T-helper 1 cell treated with Interleukin-12 subunit alpha and Interleukin-12 subunit beta and Interleukin-4 antibody, amounts not matched to agents 30 μg/mL and 1 μg/mL, for 36 hours (primary cell): ENCODE data around the gene XCR1.
A peak's percentile ranks its signal among the peaks of the same experiment; 100 is the strongest.

Experiments used
- H3K27ac Mint-ChIP-seq: one replicate; pipeline ENCODE4 v1.8.0; 2021; ENCODE audit warnings: mild to moderate bottlenecking, mixed read lengths
- H3K27me3 Mint-ChIP-seq: one replicate; pipeline ENCODE4 v1.8.0; 2021; ENCODE audit warnings: low read depth, mixed read lengths
- H3K36me3 Mint-ChIP-seq: one replicate; pipeline ENCODE4 v1.8.0; 2021; ENCODE audit warnings: low read depth, mixed read lengths
- H3K4me1 Mint-ChIP-seq: one replicate; pipeline ENCODE4 v1.8.0; 2021; ENCODE audit warnings: low read depth, mixed read lengths
- H3K4me3 Mint-ChIP-seq: one replicate; pipeline ENCODE4 v1.8.0; 2021; ENCODE audit warnings: mild to moderate bottlenecking, moderate library complexity, mixed read lengths
- H3K9me3 Mint-ChIP-seq: one replicate; pipeline ENCODE4 v1.8.0; 2021; ENCODE audit warnings: mixed read lengths

Gene XCR1

DNA sequence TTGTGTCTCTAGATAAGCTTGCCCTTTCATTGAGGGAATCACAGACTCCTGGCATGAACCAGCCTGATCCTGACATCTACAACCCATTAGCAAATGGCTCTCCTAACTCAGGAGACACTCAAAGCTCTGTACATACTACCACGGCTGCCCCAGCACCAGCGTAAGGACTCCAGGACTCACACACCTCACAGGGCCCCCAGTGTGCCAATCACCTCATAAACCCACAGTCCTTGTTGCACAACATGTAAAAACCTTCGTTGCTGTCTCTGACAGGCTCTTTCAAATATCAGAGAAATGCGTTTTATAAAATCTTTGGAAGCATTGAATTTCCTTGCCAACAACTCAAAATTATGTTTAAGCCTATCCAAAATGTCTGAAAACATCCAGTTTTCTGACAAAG, 38.9 kb downstream of the XCR1 start:
- Mint-ChIP-seq H3K36me3 (peaks cover 78% of the 10 kb centered on the region), H3K4me3 (no peak overlapping the region), H3K27me3 (no peaks in the 10 kb centered on the region), H3K27ac (peak overlapping the region; percentile 50), H3K9me3 (no peaks in the 10 kb centered on the region), H3K4me1 (peaks cover 78% of the 10 kb centered on the region)

GRCh38 chr3:45987368-45988291, 39.7 kb downstream of the XCR1 start:
- H3K36me3 Mint-ChIP-seq = peaks cover 77% of the 10 kb centered on the region
- H3K4me3 Mint-ChIP-seq = no peak overlapping the region
- H3K9me3 Mint-ChIP-seq = no peaks in the 10 kb centered on the region
- H3K27ac Mint-ChIP-seq = peak overlapping the region; percentile 50
- peaks cover 76% of the 10 kb centered on the region for H3K4me1 Mint-ChIP-seq
- no peaks in the 10 kb centered on the region for H3K27me3 Mint-ChIP-seq

GRCh38 chr3:45986303-45986982, 40.8 kb downstream of the XCR1 start:
- H3K9me3 Mint-ChIP-seq = no peaks in the 10 kb centered on the region
- H3K27ac Mint-ChIP-seq = no peak overlapping the region
- H3K4me3 Mint-ChIP-seq = no peak overlapping the region
- H3K27me3 Mint-ChIP-seq = no peaks in the 10 kb centered on the region
- H3K36me3 Mint-ChIP-seq = peaks cover 70% of the 10 kb centered on the region
- peaks cover 66% of the 10 kb centered on the region for H3K4me1 Mint-ChIP-seq

- H3K27me3 Mint-ChIP-seq = no peaks in the 10 kb centered on the region
- H3K27ac Mint-ChIP-seq = no peak overlapping the region
- H3K9me3 Mint-ChIP-seq = no peaks in the 10 kb centered on the region
- peaks cover 72% of the 10 kb centered on the region for H3K36me3 Mint-ChIP-seq
- H3K4me1 Mint-ChIP-seq = peaks cover 69% of the 10 kb centered on the region
- H3K4me3 Mint-ChIP-seq = no peak overlapping the region
Measured at GRCh38 chr3:45985532-45986302, 41.6 kb downstream of the XCR1 start.

DNA sequence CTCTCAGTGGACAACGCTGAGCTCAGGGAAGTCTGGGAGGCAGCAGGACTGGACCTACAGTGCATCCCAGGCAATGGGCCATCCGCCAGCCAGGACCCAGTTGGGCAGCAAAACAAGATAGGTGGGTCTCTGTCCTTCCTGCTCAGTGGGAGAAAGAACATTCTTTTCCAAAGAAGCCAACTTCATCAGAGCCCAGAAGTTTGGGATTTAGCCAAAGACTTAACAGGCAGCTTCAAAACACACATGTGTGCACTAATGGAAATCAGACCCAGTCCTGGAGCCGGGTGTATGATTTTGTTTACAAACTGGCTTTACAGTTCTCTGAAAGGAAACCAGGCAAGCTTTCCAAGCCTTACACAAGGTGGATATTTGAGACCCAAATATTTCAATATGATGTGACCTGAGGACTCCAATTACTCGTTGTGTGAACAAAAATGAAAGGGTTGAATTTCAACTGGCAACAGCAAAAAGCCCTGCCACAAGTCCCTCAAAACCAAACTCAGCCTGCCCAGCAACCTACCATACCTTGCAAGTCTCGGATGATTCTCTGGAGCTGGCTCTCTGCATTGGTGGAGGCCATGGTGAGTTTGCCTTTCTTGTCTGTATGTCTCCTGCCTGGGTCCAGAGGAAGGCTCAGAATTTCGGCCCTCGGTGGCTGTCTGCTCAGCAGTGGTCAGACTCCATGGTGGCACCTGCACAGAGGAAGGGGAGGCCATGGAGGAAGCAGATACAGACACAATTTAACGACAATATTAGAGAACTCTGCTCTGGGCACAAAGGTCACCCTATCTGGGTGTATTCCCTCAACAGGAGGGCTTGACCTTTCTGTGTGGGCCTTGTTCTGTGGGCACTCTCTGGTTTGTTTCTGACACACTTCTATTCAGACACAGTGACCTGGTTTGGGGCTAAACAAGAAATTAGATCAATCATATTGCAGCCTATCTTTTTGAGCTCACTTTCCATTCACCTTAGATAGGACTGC, 42.7 kb downstream of the XCR1 start:
- H3K9me3 Mint-ChIP-seq = no peaks in the 10 kb centered on the region
- H3K4me3 Mint-ChIP-seq = no peak overlapping the region
- peaks cover 63% of the 10 kb centered on the region for H3K4me1 Mint-ChIP-seq
- H3K27ac Mint-ChIP-seq = no peak overlapping the region
- H3K36me3 Mint-ChIP-seq = peaks cover 72% of the 10 kb centered on the region
- no peaks in the 10 kb centered on the region for H3K27me3 Mint-ChIP-seq

DNA sequence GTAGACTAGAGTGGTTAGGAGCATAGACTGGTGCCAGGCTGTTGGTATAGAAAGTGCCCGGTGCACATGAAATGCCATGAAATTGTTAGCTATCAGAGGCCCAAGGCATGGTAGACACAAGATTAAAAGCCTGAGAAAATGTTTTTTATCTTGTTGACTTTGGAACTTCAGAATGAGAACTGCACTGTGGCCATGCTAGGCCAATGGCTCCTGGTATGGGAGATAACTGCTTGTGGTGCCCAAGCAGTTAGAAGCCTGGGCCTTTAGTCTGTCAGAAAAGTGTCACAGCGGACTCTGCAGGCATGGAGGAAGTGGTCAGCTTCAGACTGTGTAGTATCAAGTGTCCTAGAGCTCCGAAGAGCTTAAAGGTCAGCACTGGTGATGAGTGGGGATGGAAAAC, 43.5 kb downstream of the XCR1 start:
- H3K36me3 Mint-ChIP-seq = peaks cover 74% of the 10 kb centered on the region
- H3K27ac Mint-ChIP-seq = no peak overlapping the region
- H3K27me3 Mint-ChIP-seq = no peaks in the 10 kb centered on the region
- no peak overlapping the region for H3K4me3 Mint-ChIP-seq
- peaks cover 63% of the 10 kb centered on the region for H3K4me1 Mint-ChIP-seq
- H3K9me3 Mint-ChIP-seq = no peaks in the 10 kb centered on the region

- Mint-ChIP-seq H3K4me3 (peak overlapping the region; percentile 15), H3K9me3 (peaks cover 3% of the 10 kb centered on the region), H3K36me3 (peaks cover 75% of the 10 kb centered on the region), H3K27ac (peak overlapping the region; percentile 72), H3K4me1 (peaks cover 65% of the 10 kb centered on the region), H3K27me3 (no peaks in the 10 kb centered on the region)
Measured at GRCh38 chr3:45981346-45982074, 45.8 kb downstream of the XCR1 start.

- H3K4me1 Mint-ChIP-seq = peaks cover 67% of the 10 kb centered on the region
- peak overlapping the region; percentile 15 for H3K4me3 Mint-ChIP-seq
- H3K27ac Mint-ChIP-seq = peak overlapping the region; percentile 72
- peaks cover 3% of the 10 kb centered on the region for H3K9me3 Mint-ChIP-seq
- peaks cover 73% of the 10 kb centered on the region for H3K36me3 Mint-ChIP-seq
- H3K27me3 Mint-ChIP-seq = no peaks in the 10 kb centered on the region
Measured at GRCh38 chr3:45980819-45981218, 46.5 kb downstream of the XCR1 start.

- Mint-ChIP-seq H3K4me3 (no peak overlapping the region), H3K36me3 (peaks cover 74% of the 10 kb centered on the region), H3K27me3 (no peaks in the 10 kb centered on the region), H3K9me3 (peaks cover 3% of the 10 kb centered on the region), H3K4me1 (peaks cover 67% of the 10 kb centered on the region), H3K27ac (peak overlapping the region; percentile 70)
Measured at GRCh38 chr3:45980229-45980813, 47.0 kb downstream of the XCR1 start.

DNA sequence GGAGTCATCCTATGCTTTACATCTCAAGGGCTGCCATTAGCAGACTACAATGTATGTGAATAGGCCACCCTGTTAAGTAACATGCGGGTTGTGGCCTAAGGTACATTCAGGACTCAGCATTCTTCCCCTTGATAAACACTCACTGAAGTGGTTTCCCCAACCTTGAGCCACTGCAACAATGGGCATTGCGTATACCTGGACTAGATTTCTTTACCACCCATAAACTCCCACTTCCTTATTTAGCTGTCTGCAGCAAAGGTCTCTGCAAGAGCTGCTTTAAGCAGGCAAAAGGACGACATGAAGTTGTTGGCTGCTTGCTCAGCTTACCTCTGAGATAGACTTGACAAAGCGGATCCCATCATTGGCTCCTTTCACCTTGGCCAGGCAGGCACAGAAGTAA, 47.9 kb downstream of the XCR1 start:
- peak overlapping the region; percentile 19 for H3K4me3 Mint-ChIP-seq
- H3K9me3 Mint-ChIP-seq = peaks cover 3% of the 10 kb centered on the region
- peaks cover 69% of the 10 kb centered on the region for H3K4me1 Mint-ChIP-seq
- peak overlapping the region; percentile 70 for H3K27ac Mint-ChIP-seq
- H3K27me3 Mint-ChIP-seq = no peaks in the 10 kb centered on the region
- peaks cover 74% of the 10 kb centered on the region for H3K36me3 Mint-ChIP-seq

DNA sequence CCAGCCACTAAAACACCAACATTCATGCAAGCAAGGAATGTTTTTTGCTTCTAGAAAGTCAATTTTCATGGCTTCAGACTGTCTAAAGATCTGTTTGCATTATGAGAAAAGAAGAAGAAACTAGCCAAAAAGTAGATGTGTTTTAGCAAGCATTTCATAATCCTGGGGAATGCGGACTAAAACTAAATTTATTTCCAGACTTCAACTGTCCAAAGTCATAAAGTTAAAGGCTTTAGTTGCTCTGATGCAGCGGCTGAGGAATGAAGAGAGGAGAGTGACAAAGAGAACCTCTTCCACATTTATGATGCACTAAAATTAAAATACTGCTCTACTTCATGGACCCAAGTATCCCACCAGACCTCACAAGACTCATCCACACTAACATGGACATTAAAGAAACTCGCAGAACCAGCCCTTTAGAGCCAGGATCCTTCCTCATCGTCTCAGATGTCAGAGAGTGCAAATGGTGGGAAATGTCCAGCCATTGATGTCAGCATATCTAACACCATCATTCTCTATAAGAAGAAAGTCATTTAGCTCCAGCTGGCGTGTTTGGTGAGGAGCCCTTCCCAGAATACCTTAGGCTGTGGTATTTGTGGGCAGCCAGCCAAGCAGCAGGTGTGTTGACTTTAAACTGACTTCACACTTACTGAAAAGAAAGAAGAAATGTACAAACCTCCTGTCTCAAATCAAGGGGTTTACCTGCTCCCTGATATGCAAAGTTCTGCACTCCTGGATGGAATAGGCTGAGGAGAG, 49.1 kb downstream of the XCR1 start:
- Mint-ChIP-seq H3K4me1 (peaks cover 68% of the 10 kb centered on the region), H3K36me3 (peaks cover 70% of the 10 kb centered on the region), H3K9me3 (peaks cover 3% of the 10 kb centered on the region)

More for the DNA sequence above, 49.1 kb downstream of the XCR1 start:
- H3K27ac Mint-ChIP-seq = peak overlapping the region; percentile 98
- no peaks in the 10 kb centered on the region for H3K27me3 Mint-ChIP-seq
- peak overlapping the region; percentile 82 for H3K4me3 Mint-ChIP-seq
